Fibroblast of skin of abdomen (primary cell): ENCODE data around the gene SORCS2.
A peak's percentile ranks its signal among the peaks of the same experiment; 100 is the strongest.

ENCODE experiments used
- DNase-seq: peaks from one replicate; pipeline ENCODE4 v3.0.0-alpha.2; 2013

The SORCS2 gene

DNA sequence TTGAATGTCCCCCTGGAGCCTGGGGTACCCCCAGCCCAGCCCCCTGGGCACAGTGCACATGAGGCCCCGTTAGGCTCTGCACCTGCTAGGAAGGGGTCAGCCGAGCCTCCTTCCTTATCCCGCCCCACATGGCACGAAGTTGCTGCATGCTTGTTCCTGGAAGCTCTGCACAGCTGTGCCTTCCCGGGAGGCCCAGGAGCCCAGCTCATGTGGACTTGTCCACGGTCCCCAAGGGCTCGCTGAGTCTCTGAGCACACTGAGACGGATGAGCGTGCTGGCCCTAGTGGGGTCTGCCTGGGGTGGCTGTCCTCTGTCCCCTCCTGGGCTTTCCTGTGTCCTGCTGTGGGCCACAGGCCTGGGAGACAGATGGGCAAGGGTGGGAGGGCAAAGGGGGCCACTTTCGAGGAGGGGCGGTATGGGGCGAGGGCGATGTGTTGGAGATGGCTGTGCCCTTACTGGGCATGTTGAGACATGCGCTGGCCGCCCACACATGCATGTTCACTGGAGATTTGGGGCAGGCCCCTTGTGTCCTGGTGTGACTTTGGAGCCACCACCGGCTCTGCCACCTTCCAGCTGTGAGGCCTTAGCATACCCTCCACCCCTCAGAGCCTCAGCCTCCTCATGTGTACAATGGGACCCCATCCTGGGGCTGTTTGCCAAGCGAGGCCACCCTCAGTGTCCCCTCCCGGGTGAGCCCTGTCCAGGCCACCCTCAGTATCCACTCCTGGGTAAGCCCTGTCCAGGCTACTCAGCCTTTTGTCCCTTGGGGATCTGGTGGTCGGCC, 509.7 kb downstream of the SORCS2 start:
- DNase-seq: no peak

DNA sequence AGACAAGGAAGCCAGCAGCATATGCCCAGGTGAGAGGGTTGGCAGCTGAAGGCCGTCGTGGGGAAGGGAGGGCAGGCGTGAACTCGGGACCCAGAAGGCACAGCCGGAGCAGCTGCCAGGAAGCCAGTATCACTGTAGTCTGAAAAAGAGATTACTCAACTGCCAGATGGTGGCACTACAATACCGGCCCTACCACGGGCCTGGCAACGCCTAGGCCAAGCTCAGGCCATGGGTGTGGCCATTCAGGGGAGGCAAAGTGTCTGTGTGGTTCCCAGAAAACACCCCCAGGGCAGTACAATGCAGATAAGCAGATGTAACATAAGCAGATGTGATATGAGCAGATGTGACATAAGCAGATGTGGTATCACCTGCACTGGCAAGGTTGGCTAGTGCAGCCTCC, 511.4 kb downstream of the SORCS2 start:
- no peak for DNase-seq

GRCh38 chr4:7704091-7704490, 511.8 kb downstream of the SORCS2 start:
- no peak for DNase-seq

DNA sequence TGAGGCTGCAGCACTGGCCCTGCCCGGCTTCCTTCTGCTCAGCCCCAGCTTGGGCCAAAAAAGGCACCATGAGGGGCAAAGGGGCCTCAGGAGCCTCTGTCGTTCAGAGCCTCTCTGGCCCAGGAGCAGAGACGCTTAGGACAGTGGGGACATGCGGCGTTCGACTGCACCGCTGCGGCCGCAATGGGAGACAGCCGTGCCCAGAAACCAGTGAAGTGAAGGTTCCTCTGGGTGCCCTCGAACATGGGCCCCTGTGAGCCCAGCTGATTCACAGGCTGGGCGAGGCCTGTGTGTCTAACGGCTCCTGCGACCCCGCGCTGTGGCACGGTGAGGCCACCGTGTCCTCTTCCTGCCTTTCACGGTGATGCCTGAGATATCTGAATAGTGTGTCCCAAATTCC, 512.3 kb downstream of the SORCS2 start:
- DNase-seq: no peak

- no peak for DNase-seq
These were observed 512.7 kb downstream of the SORCS2 start for GRCh38 chr4:7705062-7705461.

GRCh38 chr4:7705593-7705992, 513.3 kb downstream of the SORCS2 start:
- no peak for DNase-seq

GRCh38 chr4:7708238-7708637, 515.9 kb downstream of the SORCS2 start:
- no peak for DNase-seq

DNA sequence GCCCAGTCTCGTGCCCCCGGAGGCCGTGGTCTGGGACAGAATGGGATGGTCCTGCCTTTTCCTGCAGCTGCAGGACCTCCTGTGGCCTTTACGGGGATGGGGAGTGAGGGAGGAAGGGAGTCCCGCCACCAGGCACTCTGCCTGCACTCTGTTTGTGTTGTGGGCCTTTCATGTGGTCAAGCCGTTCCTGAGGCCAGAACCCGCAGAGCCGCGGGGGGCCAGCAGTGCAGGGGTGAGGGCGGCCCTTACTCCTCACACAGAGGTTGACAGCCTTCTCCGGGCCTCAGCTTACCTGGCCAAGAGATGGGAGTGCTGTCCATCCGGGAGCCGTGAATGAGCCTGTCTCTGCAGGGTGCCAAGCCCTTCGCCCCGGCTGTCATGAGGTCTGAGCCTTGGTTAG, 516.6 kb downstream of the SORCS2 start:
- DNase-seq: peak; percentile 9

- DNase-seq: no peak
These were observed 517.1 kb downstream of the SORCS2 start for GRCh38 chr4:7709431-7709830.

DNA sequence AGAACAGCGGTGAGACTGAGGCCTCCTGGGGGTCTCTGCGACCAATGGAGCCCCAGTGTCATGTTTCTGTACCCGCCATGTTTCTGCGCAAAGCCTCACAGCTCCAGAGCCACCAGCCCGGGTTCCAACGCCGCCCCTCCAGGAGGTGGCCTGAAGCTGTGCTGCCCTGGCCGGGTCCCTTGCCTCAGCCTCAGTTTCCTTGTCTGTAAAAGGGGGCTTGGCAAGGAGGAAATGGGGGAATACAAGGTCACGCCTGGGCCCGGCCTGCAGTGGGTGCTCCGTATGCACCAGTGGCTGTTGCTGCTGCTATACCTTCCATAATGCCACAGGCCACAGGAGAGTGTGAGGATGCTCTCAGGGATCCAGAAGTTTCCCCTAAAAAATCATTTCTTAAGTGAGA, 517.8 kb downstream of the SORCS2 start:
- DNase-seq: no peak

GRCh38 chr4:7710576-7711306, 518.4 kb downstream of the SORCS2 start:
- DNase-seq: no peak

- no peak for DNase-seq
These were observed 519.1 kb downstream of the SORCS2 start for GRCh38 chr4:7711307-7711963.

GRCh38 chr4:7712021-7712671, 519.8 kb downstream of the SORCS2 start:
- DNase-seq: no peak

DNA sequence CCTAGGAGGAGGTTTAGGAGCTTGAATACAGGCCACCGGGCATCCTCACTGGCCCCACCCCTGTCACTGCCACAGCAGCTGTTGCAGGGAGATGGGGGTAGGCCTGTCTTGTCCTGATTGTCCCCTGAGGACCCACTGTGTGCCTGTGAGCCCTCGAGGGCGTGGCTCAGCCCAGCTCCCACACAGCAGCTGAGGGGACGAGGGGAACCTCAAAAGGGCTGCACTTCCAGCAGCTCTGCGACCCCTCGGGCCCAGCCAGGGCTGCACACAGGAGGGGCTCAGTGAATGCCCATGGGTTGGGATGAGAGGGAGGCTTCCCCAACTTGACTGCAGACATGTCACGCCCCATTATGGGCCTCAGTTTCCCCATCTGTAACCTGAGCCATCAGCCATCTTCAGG, 521.4 kb downstream of the SORCS2 start:
- no peak for DNase-seq

DNA sequence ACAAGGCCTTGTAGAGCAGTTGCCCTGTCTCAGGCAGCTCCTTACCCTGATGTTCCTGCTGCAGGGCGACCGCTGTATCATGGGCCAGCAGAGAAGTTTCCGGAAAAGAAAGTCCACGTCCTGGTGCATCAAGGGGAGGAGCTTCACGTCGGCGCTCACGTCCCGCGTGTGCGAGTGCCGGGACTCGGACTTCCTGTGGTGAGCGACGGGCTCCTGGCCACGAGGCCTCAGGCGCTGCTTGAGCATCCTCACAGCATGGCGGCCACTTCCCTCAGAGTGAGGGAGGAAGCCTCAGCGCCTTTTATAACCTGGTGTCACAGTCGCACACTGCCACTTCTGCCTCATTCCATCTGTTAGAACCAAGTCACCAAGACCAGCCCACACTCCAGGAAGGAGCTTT, 521.8 kb downstream of the SORCS2 start:
- DNase-seq: no peak

DNA sequence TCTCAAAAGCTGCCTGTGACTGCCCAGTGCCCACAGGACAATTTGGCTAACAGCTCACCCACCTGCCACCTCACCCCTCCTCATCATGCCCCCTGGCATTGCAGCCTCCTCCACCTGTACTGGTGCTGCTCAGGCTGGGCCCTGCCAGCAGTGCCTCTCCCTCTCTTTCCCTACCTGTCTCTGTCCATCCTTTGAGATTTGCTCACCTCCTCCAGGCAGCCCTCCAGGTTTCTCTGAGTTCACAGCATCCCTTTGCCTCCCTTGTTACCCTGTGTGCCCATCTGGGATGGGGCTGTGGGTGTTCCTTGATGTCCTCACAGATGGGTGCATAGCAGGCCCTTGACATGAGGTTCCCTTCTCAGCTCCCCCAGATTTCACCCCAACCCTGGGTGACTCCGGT, 522.4 kb downstream of the SORCS2 start:
- no peak for DNase-seq

DNA sequence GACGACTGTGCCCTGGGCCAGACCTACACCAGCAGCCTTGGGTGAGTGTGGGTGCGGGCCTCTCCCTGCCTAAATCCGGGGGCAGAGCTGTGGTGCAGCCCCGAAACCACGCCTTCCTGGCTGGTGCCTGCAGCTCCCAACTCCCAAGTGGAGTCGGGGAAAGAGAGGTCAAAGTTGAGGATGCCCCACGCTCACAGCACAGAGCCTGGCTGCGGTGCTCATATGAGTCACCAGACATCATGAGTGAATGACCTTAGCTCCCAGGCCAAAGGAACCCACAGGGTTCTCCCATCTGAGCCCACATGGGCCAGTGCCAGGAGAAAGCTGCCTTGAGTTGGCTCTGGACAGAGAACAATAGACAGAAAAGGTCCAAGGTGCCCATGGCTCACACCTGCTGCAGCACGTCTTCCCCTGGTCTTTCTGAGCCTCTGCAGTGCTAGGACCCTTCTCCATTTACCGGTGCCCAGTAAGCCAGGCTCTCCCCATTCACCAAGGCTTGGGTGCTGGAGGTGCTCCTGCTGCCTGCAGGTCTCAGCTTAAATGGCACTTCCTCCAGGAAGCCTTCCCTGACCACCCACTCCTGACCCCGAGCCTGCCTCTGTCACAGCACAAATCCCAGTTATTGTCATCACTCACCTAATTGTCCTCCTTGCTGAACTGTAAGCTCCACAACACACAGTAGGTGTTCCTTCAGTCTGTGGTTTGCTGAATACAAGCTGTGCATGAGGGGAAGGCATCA, 523.1 kb downstream of the SORCS2 start:
- no peak for DNase-seq

- DNase-seq: no peak
These were observed 523.8 kb downstream of the SORCS2 start for GRCh38 chr4:7716010-7716721.

DNA sequence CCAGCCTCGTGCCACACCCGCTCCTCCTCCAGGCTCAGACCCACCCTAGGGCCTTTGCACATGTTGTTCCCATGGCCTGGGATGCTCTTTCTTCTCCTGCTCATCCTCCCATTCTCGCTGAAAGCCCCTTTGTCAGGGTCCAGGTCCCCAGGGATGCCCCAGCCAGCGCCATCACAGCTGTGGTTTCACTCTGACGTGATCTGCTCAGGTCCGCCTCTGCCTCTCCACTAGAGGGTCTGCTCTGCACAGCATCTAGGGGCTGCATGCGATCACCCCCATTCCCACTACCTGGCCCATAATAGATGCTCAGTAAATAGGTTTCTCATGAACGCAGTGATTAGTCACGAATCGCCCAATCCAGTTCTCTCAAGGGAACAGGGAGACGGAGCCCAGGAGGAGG, 524.8 kb downstream of the SORCS2 start:
- no peak for DNase-seq

DNA sequence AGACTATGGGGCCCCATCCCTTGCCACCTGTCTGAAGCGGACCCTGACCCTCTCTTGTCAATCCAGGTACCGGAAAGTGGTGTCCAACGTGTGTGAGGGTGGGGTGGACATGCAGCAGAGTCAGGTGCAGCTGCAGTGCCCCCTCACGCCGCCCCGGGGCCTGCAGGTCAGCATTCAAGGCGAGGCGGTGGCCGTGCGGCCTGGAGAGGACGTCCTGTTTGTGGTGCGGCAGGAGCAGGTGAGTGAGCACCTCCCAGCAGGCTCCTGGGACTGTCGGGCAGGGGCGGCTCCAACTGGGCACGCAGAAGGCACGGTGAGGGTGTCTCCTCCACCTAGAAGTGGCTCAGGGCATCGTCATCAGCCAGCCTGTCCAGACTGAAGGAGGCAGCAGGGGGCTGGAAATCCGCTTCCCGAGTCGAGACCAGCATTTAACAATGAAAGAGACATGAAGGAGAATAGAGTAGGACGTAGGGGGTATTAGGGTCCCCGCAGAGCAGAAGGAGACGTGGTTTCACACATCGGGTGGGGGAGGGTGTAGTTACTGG, 525.7 kb downstream of the SORCS2 start:
- no peak for DNase-seq
